Keratinocyte (primary cell): Measurements from ENCODE around the gene GCNT4. TPM values are rescaled to one million over a fixed set of nuclear protein-coding genes. Genes with fewer than 3 reads are reported as not detected.

Source experiments
- DNase-seq: peaks from one replicate; pipeline ENCODE4 v3.0.0-alpha.2; 2011; ENCODE audit warnings: low read depth, missing footprints, low spot score
- FAIRE-seq: peaks from 2 replicates; lab custom pipeline; 2011; peaks lifted over from hg19 to GRCh38; lab: Jason Lieb, UNC
- H2AFZ ChIP-seq: 2 replicates; pipeline ENCODE4 v1.6.0; 2012; ENCODE audit warnings: low read length, control low read depth, inconsistent platforms; ENCODE audit not compliant: control insufficient read depth
- H3K27ac ChIP-seq: 2 replicates; pipeline ENCODE4 v1.5.1; 2011; ENCODE audit warnings: low read length; ENCODE audit not compliant: control insufficient read depth, insufficient read depth
- H3K27me3 ChIP-seq: 3 replicates; pipeline ENCODE4 v1.6.0; 2011; ENCODE audit warnings: low read length; ENCODE audit not compliant: control insufficient read depth, insufficient read depth; ENCODE audit errors: extremely low read depth
- H3K36me3 ChIP-seq, 2 experiments: 2 replicates in 1 of 2; 3 replicates in 1 of 2; pipeline ENCODE4 v1.5.1; 2011; ENCODE audit warnings: low read length in 2 of 2, mild to moderate bottlenecking in 1 of 2; ENCODE audit not compliant: control insufficient read depth in 2 of 2, insufficient read depth in 2 of 2; ENCODE audit errors: extremely low read depth in 1 of 2
- H3K4me1 ChIP-seq: 3 replicates; pipeline ENCODE4 v1.5.1; 2011; ENCODE audit warnings: low read length; ENCODE audit not compliant: control insufficient read depth, insufficient read depth; ENCODE audit errors: extremely low read depth
- H3K4me2 ChIP-seq: 3 replicates; pipeline ENCODE4 v1.6.0; 2011; ENCODE audit warnings: low read depth, low read length; ENCODE audit not compliant: control insufficient read depth, insufficient read depth; ENCODE audit errors: extremely low read depth
- H3K4me3 ChIP-seq, 3 experiments: fragments of 200-600 bp in 1 of 3; sonication (generic) in 1 of 3; 2 replicates in 2 of 3; 3 replicates in 1 of 3; pipeline ENCODE4 v1.5.1; 2011 to 2016; ENCODE audit warnings: low read length in 3 of 3, mild to moderate bottlenecking in 3 of 3, control low read depth in 2 of 3, inconsistent platforms in 1 of 3, low read depth in 1 of 3, mixed read lengths in 1 of 3, mixed run types in 1 of 3, moderate library complexity in 1 of 3; ENCODE audit not compliant: control insufficient read depth in 2 of 3, insufficient read depth in 2 of 3; ENCODE audit errors: extremely low read depth in 1 of 3
- H3K79me2 ChIP-seq: 2 replicates; pipeline ENCODE4 v1.6.0; 2012; ENCODE audit warnings: low read length; ENCODE audit not compliant: control insufficient read depth, insufficient read depth
- H3K9ac ChIP-seq: 3 replicates; pipeline ENCODE4 v1.6.0; 2011; ENCODE audit warnings: low read length; ENCODE audit not compliant: control insufficient read depth, insufficient read depth; ENCODE audit errors: extremely low read depth
- H3K9me1 ChIP-seq: 3 replicates; pipeline ENCODE4 v1.6.0; 2011; ENCODE audit warnings: low read length; ENCODE audit not compliant: control insufficient read depth, insufficient read depth; ENCODE audit errors: extremely low read depth
- H3K9me3 ChIP-seq: 2 replicates; pipeline ENCODE4 v1.5.1; 2012; ENCODE audit warnings: low read depth, low read length; ENCODE audit not compliant: control insufficient read depth
- H4K20me1 ChIP-seq: 3 replicates; pipeline ENCODE4 v1.6.0; 2011; ENCODE audit warnings: low read length; ENCODE audit not compliant: control insufficient read depth, insufficient read depth; ENCODE audit errors: extremely low read depth
- CTCF ChIP-seq, 3 experiments: IDR thresholded peaks in 1 of 3; conservative IDR thresholded peaks in 1 of 3; optimal IDR thresholded peaks in 1 of 3; 2 replicates in 2 of 3; 3 replicates in 1 of 3; pipeline versions ENCODE3 to v1.5.1; 2011; ENCODE audit warnings: low read length in 3 of 3, mild to moderate bottlenecking in 3 of 3, moderate library complexity in 2 of 3, control low read depth in 1 of 3, inconsistent platforms in 1 of 3; ENCODE audit not compliant: insufficient read depth in 2 of 3; ENCODE audit errors: extremely low read depth in 1 of 3
- EZH2 ChIP-seq: IDR thresholded peaks from one replicate; pipeline ENCODE4 v1.6.1; 2012; ENCODE audit warnings: inconsistent platforms, mild to moderate bottlenecking, low read length, moderate library complexity
- dilution Hi-C: fragments of 300-500 bp; cut with MboI; formaldehyde crosslinking; loops from one replicate; pipeline ENCODE4 v1.7.0; 2020; ENCODE audit warnings: low sequenced_read_pairs; ENCODE audit not compliant: extremely low pct_ligation_motif_present
- polyA plus RNA-seq, 5 experiments: library from polyadenylated mRNA; depleted of rRNA in 3 of 5; stranded (reverse) in 3 of 5; stranded (forward) in 1 of 5; unstranded in 1 of 5; fragments of >200 nt; gene quantifications; 1 replicate in 1 of 5; 2 replicates in 3 of 5; 3 replicates in 1 of 5; pipeline versions ENCODE4 v1.2.1 to v1.2.3, GENCODE V29; 2011 to 2012; ENCODE audit warnings: missing spikeins in 2 of 5, low read depth in 1 of 5, low replicate concordance in 1 of 5

GCNT4 gene
- polyA plus RNA-seq, 1 donor (not counting 4 experiments of a cell fraction or from before 2014, with no cell fraction given), result 3.2 TPM

DNA sequence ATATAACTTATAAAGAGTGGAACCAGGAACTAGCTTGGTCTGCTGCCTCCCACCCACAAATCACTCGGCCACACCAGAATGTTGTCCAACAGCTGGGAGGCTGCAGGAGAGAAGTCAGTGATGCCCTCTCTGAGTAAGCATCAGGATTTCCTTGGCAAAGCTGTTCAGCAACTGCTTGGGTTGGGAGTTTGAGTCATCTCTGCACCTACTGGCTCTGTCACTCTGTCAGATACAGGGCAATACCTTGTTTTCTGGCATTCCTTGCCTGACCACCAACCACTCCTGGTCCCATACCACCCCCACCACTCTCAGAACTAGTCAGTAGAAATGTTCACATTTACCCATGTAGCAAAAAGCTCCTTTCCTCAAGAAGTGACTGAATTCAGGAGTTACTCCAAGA, 36.8 kb upstream of the GCNT4 start:
- H3K79me2 ChIP-seq, result no peaks in the 10 kb centered on the region
- H3K9ac ChIP-seq, result no peak overlapping the region
- no peak overlapping the region for H3K4me2 ChIP-seq
- H3K9me3 ChIP-seq, result no peaks in the 10 kb centered on the region
- no peaks in the 10 kb centered on the region for H3K9me1 ChIP-seq
- FAIRE-seq, result peak; percentile 85
- H2AFZ ChIP-seq, result no peak overlapping the region
- no peaks in the 10 kb centered on the region for H3K36me3 ChIP-seq
- no peaks in the 10 kb centered on the region for H3K27me3 ChIP-seq
- no peaks in the 10 kb centered on the region for H4K20me1 ChIP-seq
- dilution Hi-C loops, result no loop called here
- DNase-seq, result peak; percentile 35
- H3K4me3 ChIP-seq, result no peak overlapping the region
- no peak overlapping the region for H3K27ac ChIP-seq
- H3K4me1 ChIP-seq, result peaks cover 26% of the 10 kb centered on the region
- TF ChIP-seq CTCF (optimal IDR thresholded peaks at IDR 0.05 in 1 of 3, IDR thresholded peaks at IDR 0.05 in 1 of 3, conservative IDR thresholded peaks at IDR 0.05 in 1 of 3; ENCODE audit: extremely low read depth in 1 of 3, insufficient read depth in 2 of 3, low read length in 3 of 3) (no peak), EZH2 (no peak)

- TF ChIP-seq CTCF (optimal IDR thresholded peaks at IDR 0.05 in 1 of 3, IDR thresholded peaks at IDR 0.05 in 1 of 3, conservative IDR thresholded peaks at IDR 0.05 in 1 of 3; ENCODE audit: extremely low read depth in 1 of 3, insufficient read depth in 2 of 3, low read length in 3 of 3), result no peak
- no peak for TF ChIP-seq EZH2
- Histone ChIP-seq H3K27ac (no peak overlapping the region), H3K9me3 (no peaks in the 10 kb centered on the region), H4K20me1 (no peaks in the 10 kb centered on the region), H3K36me3 (no peaks in the 10 kb centered on the region), H3K4me1 (peaks cover 26% of the 10 kb centered on the region), H3K4me2 (no peak overlapping the region), H3K27me3 (no peaks in the 10 kb centered on the region), H3K4me3 (no peak overlapping the region), H3K79me2 (no peaks in the 10 kb centered on the region), H3K9me1 (no peaks in the 10 kb centered on the region), H2AFZ (no peak overlapping the region), H3K9ac (no peak overlapping the region)
- FAIRE-seq, result no peak
- dilution Hi-C loops, result no loop called here
- DNase-seq, result no peak
Observed at GRCh38 chr5:75088648-75089047, 36.3 kb upstream of the GCNT4 start.
